ENCODE data around the gene KCNG2.

Gene KCNG2

DNA sequence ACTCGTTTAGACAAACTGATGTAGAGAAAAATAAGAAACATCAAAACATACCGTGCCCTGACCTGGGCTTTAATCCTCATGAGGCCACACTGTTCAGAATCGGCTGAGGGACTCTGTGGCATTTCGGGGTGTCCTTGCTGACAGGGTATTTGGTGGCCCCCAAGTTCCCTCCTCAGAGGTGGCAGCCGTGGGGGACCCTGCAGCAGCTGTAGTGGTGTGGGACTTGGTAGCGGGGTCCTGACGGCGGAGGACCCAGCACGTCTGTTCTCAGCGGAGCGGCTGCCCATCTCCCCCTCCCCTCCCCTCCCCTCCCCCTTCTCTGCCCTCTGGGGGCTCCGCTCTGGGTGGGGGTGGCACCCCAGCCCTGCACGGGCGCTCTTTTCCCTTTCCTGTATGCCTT, 18.4 kb downstream of the KCNG2 start:
- Mint-ChIP-seq H3K4me1 (peaks cover 6% of the 10 kb centered on the region), H3K4me3 (no peak overlapping the region), H3K27ac (no peak overlapping the region), H3K27me3 (peaks cover 7% of the 10 kb centered on the region), H3K9me3 (no peaks in the 10 kb centered on the region), H3K36me3 (no peaks in the 10 kb centered on the region)

DNA sequence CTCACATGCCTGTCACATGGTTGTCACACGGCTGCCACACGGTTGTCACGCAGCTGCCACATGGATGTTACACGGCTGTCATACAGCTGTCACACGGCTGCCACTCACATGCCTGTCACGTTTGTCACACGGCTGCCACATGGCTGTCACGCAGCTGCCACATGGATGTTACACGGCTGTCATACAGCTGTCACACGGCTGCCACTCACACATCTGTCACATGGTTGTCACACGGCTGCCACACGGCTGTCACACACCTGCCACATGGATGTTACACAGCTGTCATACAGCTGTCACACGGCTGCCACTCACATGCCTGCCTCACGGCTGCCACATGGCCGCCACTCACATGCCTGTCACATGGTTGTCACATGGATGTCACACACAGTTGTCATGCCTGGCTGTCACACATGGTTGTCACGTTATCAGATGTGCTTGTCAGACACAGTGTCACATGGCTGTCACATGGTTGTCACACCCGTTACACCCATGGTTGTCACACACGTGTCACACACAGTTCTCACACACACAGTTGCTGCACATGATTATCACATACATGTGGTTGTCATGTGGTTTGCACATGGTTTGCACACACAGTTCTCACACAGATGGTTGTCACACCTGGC, 19.4 kb downstream of the KCNG2 start:
- peaks cover 6% of the 10 kb centered on the region for H3K27me3 Mint-ChIP-seq
- H3K27ac Mint-ChIP-seq: no peak overlapping the region
- H3K4me1 Mint-ChIP-seq: peaks cover 6% of the 10 kb centered on the region
- H3K36me3 Mint-ChIP-seq: no peaks in the 10 kb centered on the region
- H3K4me3 Mint-ChIP-seq: no peak overlapping the region
- no peaks in the 10 kb centered on the region for H3K9me3 Mint-ChIP-seq

DNA sequence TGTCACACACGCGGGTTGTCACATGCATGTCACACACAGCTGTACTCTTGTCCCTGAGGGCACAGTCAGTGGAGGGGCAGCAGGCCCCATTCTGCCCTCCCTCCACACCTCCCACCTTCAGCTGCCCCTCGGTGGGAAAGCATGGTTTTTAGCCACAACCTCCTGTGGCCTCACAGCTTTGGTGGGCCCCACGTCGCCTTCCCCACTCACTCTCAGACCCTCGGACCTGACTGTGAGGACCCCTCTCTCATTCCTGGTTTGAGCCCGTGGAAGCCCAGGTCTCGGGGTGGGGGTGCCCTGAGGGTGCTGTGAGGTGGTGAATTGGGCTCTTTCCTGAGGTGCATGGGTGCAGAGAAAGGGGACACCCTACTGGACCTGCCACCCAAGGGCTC, 19.9 kb downstream of the KCNG2 start:
- Mint-ChIP-seq H3K9me3 (no peaks in the 10 kb centered on the region), H3K27ac (no peak overlapping the region), H3K4me3 (no peak overlapping the region), H3K4me1 (peaks cover 6% of the 10 kb centered on the region), H3K27me3 (peaks cover 6% of the 10 kb centered on the region), H3K36me3 (no peaks in the 10 kb centered on the region)

DNA sequence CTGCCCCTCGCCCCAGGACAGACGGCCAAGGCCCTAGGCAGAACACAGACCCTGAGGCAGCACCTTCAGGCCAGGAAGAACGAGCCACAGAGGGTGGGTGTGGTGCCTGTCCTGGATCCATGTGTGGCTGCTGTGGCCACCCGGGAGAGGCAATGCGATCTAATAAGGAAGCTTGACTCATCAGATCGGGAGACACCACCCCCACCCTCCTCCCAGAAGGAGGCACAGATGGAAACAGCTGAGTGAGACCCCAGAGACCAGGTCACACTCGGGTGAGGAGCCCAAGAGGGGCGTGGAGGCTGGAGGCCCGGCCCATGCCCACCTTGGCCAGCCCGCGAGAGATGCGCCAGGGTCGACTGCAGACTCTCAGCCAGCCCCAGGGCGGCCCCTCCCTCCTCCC, 20.3 kb downstream of the KCNG2 start:
- peaks cover 6% of the 10 kb centered on the region for H3K27me3 Mint-ChIP-seq
- no peaks in the 10 kb centered on the region for H3K36me3 Mint-ChIP-seq
- H3K4me1 Mint-ChIP-seq: peaks cover 6% of the 10 kb centered on the region
- no peak overlapping the region for H3K4me3 Mint-ChIP-seq
- no peak overlapping the region for H3K27ac Mint-ChIP-seq
- no peaks in the 10 kb centered on the region for H3K9me3 Mint-ChIP-seq

DNA sequence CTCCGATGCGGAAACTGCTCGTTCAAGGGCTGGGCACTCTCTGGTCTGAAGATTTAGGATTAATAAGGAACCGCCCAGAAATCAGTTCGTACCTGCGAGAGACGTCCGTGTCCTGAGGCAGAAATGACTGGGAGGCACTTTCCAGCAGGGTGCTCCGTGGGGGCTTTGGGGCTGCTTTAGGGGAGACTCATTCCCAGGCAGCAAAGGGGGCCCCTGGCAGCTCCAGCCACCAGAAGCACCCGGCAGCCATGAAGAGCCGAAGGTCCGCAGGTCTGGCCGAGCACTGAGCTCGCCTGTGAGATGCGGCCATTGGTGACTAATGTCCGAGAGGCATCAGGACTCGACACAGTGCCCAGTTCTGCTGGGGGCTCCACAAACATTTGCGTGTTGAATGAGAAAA, 20.9 kb downstream of the KCNG2 start:
- Mint-ChIP-seq H3K9me3 (no peaks in the 10 kb centered on the region), H3K36me3 (no peaks in the 10 kb centered on the region), H3K4me1 (peaks cover 6% of the 10 kb centered on the region), H3K27ac (no peak overlapping the region), H3K27me3 (peaks cover under 1% of the 10 kb centered on the region), H3K4me3 (no peak overlapping the region)

DNA sequence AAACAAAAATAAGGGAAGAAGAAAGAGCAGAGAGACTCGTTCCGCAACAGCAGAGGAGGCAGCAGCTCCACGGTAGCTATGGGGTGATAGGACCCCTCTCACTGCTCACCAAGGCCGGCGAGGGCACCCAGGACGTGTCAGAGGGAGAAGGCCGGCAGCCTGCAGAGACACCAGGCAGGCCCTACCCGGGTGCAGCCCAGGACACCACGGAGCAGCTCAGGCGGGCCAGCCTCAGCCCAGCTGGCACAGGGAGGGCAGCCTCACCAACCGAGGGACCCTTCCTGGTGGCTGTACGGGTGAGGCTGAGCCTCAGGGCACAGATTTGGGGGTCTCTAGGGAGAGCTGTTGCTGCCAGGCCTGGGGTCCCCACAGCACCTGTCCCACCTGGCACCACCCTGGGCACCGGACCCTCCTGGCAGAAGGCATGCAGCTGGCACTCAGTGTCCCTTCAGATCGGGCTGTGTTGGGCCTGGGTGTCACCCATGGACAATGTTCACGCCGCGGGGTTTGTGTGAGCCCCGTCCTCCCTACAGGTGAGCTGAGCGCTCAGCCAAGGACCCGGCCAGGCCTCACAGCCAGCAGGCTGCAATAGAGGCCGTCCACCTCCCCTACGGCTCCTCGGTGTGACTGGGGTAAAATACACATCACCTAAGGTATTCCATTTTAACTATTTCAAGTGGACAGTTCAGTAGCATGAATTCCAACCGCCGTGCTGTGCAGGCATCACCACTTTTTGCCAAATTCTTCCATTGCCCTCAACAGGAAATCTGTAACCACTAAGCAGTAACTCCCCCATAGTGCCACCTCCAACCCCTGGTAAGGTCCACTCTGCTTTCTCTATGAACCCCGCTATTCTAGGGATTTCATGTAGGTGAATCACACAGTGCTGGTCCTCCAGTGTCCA, 21.6 kb downstream of the KCNG2 start:
- no peaks in the 10 kb centered on the region for H3K27me3 Mint-ChIP-seq
- peaks cover 6% of the 10 kb centered on the region for H3K4me1 Mint-ChIP-seq
- no peak overlapping the region for H3K27ac Mint-ChIP-seq
- H3K36me3 Mint-ChIP-seq: no peaks in the 10 kb centered on the region
- no peaks in the 10 kb centered on the region for H3K9me3 Mint-ChIP-seq
- H3K4me3 Mint-ChIP-seq: no peak overlapping the region

DNA sequence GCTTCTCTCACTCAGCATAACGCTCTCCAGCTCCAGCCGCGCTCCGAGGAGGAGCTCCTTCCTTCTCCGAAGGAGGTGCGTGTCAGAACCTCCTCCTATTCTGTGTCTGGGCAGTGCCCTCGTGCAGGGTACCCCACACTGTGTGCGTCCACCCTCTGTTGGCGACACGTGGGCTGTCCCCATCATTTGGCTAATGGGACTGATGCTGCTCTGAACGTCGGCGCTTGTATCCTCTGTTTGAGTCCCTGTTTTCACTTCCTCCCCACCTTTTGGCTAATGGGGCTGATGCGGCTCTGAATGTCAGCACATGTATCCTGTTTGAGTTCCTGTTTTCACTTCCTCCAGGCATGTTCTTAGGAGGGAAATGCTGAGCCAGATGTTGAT, 22.2 kb downstream of the KCNG2 start:
- Mint-ChIP-seq H3K9me3 (no peaks in the 10 kb centered on the region), H3K27ac (no peak overlapping the region), H3K27me3 (no peaks in the 10 kb centered on the region), H3K4me1 (peaks cover 6% of the 10 kb centered on the region), H3K36me3 (no peaks in the 10 kb centered on the region), H3K4me3 (no peak overlapping the region)

DNA sequence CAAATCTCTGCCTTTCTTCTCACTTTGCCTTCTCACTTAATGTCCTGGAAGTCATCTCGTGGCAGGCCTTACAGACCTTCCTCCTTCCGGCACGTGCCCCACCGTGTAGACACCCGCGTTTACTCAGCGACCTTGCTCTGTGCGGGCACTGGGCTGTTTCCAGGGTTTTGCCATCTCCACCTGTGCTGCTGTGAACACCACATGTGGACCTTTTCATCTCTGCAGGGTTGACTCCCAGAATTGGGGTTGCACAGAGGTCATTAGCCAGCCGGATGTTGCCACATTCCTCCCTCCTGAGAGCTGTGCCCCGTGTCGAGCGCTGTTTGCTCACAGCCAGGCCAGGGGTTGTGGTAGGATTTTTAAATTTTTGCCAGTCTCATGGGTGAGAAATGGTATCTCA, 25.4 kb downstream of the KCNG2 start:
- peaks cover 6% of the 10 kb centered on the region for H3K4me1 Mint-ChIP-seq
- H3K27ac Mint-ChIP-seq: no peak overlapping the region
- H3K4me3 Mint-ChIP-seq: no peak overlapping the region
- H3K36me3 Mint-ChIP-seq: no peaks in the 10 kb centered on the region
- H3K9me3 Mint-ChIP-seq: no peaks in the 10 kb centered on the region
- peaks cover 2% of the 10 kb centered on the region for H3K27me3 Mint-ChIP-seq

DNA sequence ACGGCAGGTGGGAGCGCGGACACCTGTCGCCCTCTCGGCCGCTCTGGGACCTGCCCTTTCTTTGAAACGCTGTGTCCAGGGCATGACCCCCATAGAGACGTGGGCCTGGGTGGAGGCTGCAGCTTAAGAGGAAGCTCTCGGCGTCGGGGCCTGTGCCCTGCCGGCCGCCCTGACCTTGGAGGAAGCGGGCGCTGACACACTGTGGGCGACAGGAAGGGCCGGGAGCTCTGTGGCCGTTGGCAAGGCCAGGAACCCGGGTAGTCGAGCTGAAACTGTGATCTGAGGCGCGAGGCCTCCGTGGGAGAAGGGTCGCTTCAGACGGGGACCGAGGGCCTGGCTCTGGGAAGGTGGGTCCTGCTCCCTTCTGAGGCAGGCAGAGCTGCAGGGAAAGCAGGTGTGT, 28.2 kb downstream of the KCNG2 start:
- no peaks in the 10 kb centered on the region for H3K36me3 Mint-ChIP-seq

DNA sequence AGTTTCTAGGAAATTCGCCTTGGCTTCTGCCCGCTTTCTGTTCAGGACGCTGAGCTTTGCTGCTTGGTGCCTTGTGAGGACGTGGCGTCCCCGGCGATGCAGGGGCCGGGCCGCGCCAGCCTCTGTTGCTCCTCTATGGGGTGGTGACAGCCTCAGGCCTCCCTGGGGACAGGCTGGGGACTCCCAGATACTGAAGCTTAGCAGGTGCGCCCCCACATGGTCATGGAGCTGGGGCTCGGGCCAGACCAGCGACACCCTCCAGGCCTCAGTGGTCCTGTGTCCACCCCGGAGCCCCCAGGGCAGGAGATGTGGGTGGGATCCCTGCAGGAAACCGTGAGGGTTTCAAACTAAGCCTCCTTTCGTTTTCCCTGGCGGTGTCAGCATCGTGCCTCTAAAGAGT, 29.2 kb downstream of the KCNG2 start:
- Mint-ChIP-seq H3K27ac (peak overlapping the region; percentile 17), H3K36me3 (no peaks in the 10 kb centered on the region), H3K27me3 (peaks cover 2% of the 10 kb centered on the region), H3K9me3 (no peaks in the 10 kb centered on the region), H3K4me1 (no peaks in the 10 kb centered on the region), H3K4me3 (no peak overlapping the region)

More for the DNA sequence above, 28.2 kb downstream of the KCNG2 start:
- Mint-ChIP-seq H3K27me3 (peaks cover 2% of the 10 kb centered on the region), H3K27ac (no peak overlapping the region), H3K4me1 (no peaks in the 10 kb centered on the region), H3K4me3 (no peak overlapping the region), H3K9me3 (no peaks in the 10 kb centered on the region)

DNA sequence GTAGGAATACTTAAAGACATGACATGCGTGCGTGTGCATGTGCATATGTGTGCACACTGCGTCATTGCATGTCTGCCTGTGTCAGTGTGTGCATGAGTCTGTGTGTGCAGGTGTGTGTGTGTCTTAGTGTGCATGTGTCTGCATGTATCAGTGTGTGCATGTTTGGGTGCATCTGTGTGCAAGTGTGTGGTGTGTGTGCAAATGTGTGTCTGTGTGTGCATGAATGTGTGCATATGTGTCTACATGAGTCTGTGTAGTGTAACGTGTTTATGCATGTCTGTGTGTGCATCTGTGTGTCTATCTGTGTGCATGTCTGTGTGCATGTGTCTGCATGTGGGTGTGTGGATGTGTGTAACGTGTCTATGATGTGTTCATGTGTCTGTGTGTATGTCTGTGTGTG, 30.5 kb downstream of the KCNG2 start:
- no peaks in the 10 kb centered on the region for H3K9me3 Mint-ChIP-seq
- H3K27me3 Mint-ChIP-seq: peaks cover 3% of the 10 kb centered on the region
- no peak overlapping the region for H3K4me3 Mint-ChIP-seq
- no peaks in the 10 kb centered on the region for H3K4me1 Mint-ChIP-seq
- no peaks in the 10 kb centered on the region for H3K36me3 Mint-ChIP-seq
- H3K27ac Mint-ChIP-seq: no peak overlapping the region

DNA sequence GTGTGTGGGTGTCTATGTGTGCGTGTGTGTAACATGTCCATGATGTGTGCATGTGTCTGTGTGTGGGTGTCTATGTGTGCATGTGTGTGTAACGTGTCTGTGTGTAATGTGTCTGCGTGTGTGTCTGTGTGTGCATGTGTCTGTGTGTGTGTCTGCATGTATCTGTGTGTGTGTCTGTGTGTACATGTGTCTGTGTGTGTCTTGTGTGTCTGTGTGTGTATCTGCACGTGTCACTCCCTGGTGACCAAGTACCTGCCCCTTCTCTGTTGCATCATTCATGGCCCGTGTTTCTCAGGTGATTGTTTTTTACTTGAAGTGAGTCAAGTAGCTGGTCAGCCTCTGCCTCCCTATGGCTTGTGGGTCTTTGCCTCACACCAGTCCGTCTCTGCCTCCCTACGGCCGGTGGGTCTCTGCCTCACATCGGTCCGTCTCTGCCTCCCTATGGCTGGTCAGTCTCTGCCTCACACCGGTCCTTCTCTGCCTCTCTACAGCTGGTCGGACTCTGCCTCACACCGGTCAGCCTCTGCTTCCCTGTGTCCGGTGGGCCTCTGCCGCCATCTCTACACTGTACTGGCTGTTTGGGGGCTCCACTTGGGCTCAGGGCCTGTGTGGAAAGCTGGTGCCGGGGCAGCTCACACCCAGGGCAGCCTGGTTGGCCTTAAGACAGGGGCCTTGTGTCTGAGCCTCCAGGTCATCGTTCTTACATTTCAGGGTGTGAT, 31.6 kb downstream of the KCNG2 start:
- H3K4me3 Mint-ChIP-seq: no peak overlapping the region
- H3K4me1 Mint-ChIP-seq: no peaks in the 10 kb centered on the region
- H3K36me3 Mint-ChIP-seq: no peaks in the 10 kb centered on the region
- H3K9me3 Mint-ChIP-seq: no peaks in the 10 kb centered on the region
- H3K27me3 Mint-ChIP-seq: peaks cover 5% of the 10 kb centered on the region
- H3K27ac Mint-ChIP-seq: no peak overlapping the region

DNA sequence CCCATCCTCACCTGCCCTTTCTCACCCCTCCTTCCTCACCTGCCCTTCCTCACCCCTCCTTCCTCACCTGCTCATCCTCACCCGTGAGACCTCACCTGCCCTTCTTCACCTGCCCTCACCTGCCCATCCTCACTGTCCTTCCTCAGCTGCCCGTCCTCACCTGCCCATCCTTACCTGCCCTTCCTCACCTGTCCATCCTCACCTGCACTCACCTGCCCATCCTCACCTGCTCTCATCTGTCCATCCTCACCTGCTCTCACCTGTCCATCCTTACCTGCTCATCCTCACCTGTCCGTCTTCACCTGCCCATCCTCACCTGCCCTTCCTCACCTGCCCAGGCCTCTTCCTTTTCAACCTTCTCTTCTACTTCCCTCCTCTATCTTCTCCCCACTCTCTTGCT, 34.4 kb downstream of the KCNG2 start:
- no peaks in the 10 kb centered on the region for H3K4me1 Mint-ChIP-seq
- H3K36me3 Mint-ChIP-seq: no peaks in the 10 kb centered on the region
- H3K9me3 Mint-ChIP-seq: no peaks in the 10 kb centered on the region
- H3K4me3 Mint-ChIP-seq: no peak overlapping the region
- no peak overlapping the region for H3K27ac Mint-ChIP-seq
- H3K27me3 Mint-ChIP-seq: peaks cover 12% of the 10 kb centered on the region

DNA sequence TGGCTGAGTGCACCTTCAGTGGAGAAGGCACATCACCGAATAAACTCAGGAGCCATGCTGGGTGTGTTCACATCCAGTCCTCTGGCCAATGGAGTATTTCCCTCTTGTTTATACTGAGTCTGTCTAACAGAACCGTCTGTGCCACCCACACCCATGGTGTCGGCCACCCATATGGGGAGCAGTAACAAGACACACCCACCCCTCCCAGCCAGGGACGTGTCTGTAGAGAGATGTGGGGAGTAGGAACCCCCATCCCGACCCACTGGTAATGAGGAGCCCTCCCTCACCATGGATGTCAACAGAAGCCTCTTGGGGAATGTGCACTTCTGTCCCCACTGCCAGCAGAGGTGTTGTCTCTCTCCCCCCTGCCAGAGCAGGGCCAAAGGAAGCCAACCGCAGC, 37.1 kb downstream of the KCNG2 start:
- Mint-ChIP-seq H3K27me3 (peaks cover 14% of the 10 kb centered on the region), H3K4me1 (no peaks in the 10 kb centered on the region)

DNA sequence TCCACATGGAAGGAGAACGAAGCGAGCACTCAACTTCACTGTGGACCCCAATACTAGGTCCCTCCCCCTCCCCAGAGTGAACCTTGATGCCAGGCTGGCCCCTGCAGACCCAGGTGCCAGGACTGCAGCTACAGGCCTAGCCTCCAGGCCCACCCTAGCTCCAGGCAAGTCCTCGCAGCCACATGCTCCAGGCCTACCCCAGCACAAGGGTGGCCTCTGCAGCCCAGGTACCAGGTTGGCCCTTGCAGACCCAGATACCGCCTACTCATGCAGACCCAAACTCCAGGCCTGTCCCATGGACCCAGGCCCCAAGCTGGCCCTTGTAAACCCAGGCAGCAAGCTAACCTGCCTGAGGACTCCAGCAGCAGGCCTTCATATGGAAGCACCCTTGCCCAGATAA, 44.2 kb downstream of the KCNG2 start:
- Mint-ChIP-seq H3K4me3 (no peak overlapping the region), H3K36me3 (no peaks in the 10 kb centered on the region), H3K27me3 (peaks cover 2% of the 10 kb centered on the region), H3K27ac (no peak overlapping the region), H3K4me1 (no peaks in the 10 kb centered on the region), H3K9me3 (peaks cover 7% of the 10 kb centered on the region)

More for the DNA sequence above, 37.1 kb downstream of the KCNG2 start:
- H3K4me3 Mint-ChIP-seq: no peak overlapping the region
- no peak overlapping the region for H3K27ac Mint-ChIP-seq
- no peaks in the 10 kb centered on the region for H3K9me3 Mint-ChIP-seq
- H3K36me3 Mint-ChIP-seq: no peaks in the 10 kb centered on the region

DNA sequence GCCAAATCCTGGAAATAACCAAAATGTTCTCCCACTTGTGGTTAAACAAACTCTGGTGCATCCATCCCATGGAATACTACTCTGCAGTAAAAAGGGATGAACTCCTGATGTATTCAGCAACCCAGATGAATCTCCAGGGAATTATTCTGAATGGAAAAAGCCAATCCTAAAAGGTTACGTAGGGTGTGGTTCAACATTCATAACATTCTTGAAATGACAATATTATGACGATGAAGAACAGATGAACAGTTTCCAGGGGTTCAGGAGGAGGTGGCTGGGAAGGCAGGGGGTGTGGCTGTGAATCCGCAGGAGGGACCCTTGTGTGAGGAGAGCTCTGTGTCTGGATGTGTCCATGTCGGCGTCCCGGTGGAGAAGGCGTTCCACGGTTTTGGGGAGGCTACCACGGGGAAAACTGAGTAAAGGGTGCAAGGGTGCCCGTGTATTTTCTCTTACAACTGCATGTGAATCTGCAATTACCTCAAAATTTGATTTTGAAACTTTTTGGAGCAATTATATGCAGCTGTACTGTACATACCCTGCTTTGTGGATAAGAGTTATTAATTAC, 47.3 kb downstream of the KCNG2 start:
- H3K27ac Mint-ChIP-seq: no peak overlapping the region
- no peaks in the 10 kb centered on the region for H3K27me3 Mint-ChIP-seq
- H3K9me3 Mint-ChIP-seq: peaks cover 7% of the 10 kb centered on the region
- no peaks in the 10 kb centered on the region for H3K4me1 Mint-ChIP-seq
- H3K36me3 Mint-ChIP-seq: no peaks in the 10 kb centered on the region
- no peak overlapping the region for H3K4me3 Mint-ChIP-seq
